ENCODE measurements around the gene TLR3.
A peak's percentile ranks its signal among the peaks of the same experiment; 100 is the strongest.
"Not testable (repeated sequence)": the region's sequence is repeated elsewhere in the genome, so short reads cannot be mapped to it uniquely, and the experiment has no call there.

TLR3 gene

GRCh38 chr4:186037692-186038658 is 31.0 kb upstream of the TLR3 start:
- Histone ChIP-seq H4K20me1 (ENCODE audit: control insufficient read depth, insufficient read depth, low read depth, low read length) (no peaks in the 10 kb centered on the region), H3K4me3 (ENCODE audit: low read length) (no peak overlapping the region), H3K27ac (ENCODE audit: low read depth, low read length) (no peak overlapping the region), H3K36me3 (ENCODE audit: control insufficient read depth, low read length) (no peaks in the 10 kb centered on the region), H3K79me2 (ENCODE audit: control insufficient read depth, low read length) (no peaks in the 10 kb centered on the region), H3K9me3 (ENCODE audit: control insufficient read depth, insufficient read depth, low read length) (no peaks in the 10 kb centered on the region), H3K4me2 (ENCODE audit: low read length) (no peak overlapping the region), H3K27me3 (ENCODE audit: control insufficient read depth, low read length) (peaks cover 6% of the 10 kb centered on the region; the same call in 1 of the 2 replicates), H3K9me2 (replicated peaks; ENCODE audit: control insufficient read depth, low read length) (no peaks in the 10 kb centered on the region), H3F3A (ENCODE audit: control insufficient read depth, insufficient read depth) (no peaks in the 10 kb centered on the region), H3K4me1 (ENCODE audit: control insufficient read depth, low read length) (no peaks in the 10 kb centered on the region)
- TF ChIP-seq EZH2phosphoT487 (IDR thresholded peaks at IDR 0.05; ENCODE audit: borderline replicate concordance, low read length) = no peak
- peak; percentile 79 for TF ChIP-seq CTCF (IDR thresholded peaks at IDR 0.05; ENCODE audit: low read depth, low read length, poor library complexity, severe bottlenecking)

- no peaks in the 10 kb centered on the region for H3K4me1 ChIP-seq (ENCODE audit: control insufficient read depth, low read length)
- no peaks in the 10 kb centered on the region for H4K20me1 ChIP-seq (ENCODE audit: control insufficient read depth, insufficient read depth, low read depth, low read length)
- no peak overlapping the region for H3K27ac ChIP-seq (ENCODE audit: low read depth, low read length)
- H3K79me2 ChIP-seq (ENCODE audit: control insufficient read depth, low read length) = no peaks in the 10 kb centered on the region
- peaks cover 6% of the 10 kb centered on the region; the same call in 1 of the 2 replicates for H3K27me3 ChIP-seq (ENCODE audit: control insufficient read depth, low read length)
- no peaks in the 10 kb centered on the region for H3K9me3 ChIP-seq (ENCODE audit: control insufficient read depth, insufficient read depth, low read length)
- no peaks in the 10 kb centered on the region for H3K36me3 ChIP-seq (ENCODE audit: control insufficient read depth, low read length)
- H3K4me2 ChIP-seq (ENCODE audit: low read length) = no peak overlapping the region
- H3F3A ChIP-seq (ENCODE audit: control insufficient read depth, insufficient read depth) = no peaks in the 10 kb centered on the region
- H3K9me2 ChIP-seq (replicated peaks; ENCODE audit: control insufficient read depth, low read length) = no peaks in the 10 kb centered on the region
- TF ChIP-seq EZH2phosphoT487 (IDR thresholded peaks at IDR 0.05; ENCODE audit: borderline replicate concordance, low read length) (no peak), CTCF (IDR thresholded peaks at IDR 0.05; ENCODE audit: low read depth, low read length, poor library complexity, severe bottlenecking) (no peak)
- no peak overlapping the region for H3K4me3 ChIP-seq (ENCODE audit: low read length)
Observed at GRCh38 chr4:186039697-186040096, 29.3 kb upstream of the TLR3 start.

- Histone ChIP-seq H4K20me1 (ENCODE audit: control insufficient read depth, insufficient read depth, low read depth, low read length) (no peaks in the 10 kb centered on the region), H3K4me3 (ENCODE audit: low read length) (no peak overlapping the region), H3F3A (ENCODE audit: control insufficient read depth, insufficient read depth) (no peaks in the 10 kb centered on the region), H3K9me2 (replicated peaks; ENCODE audit: control insufficient read depth, low read length) (no peaks in the 10 kb centered on the region), H3K4me1 (ENCODE audit: control insufficient read depth, low read length) (no peaks in the 10 kb centered on the region), H3K79me2 (ENCODE audit: control insufficient read depth, low read length) (no peaks in the 10 kb centered on the region), H3K27ac (ENCODE audit: low read depth, low read length) (no peak overlapping the region), H3K9me3 (ENCODE audit: control insufficient read depth, insufficient read depth, low read length) (no peaks in the 10 kb centered on the region), H3K4me2 (ENCODE audit: low read length) (no peak overlapping the region), H3K27me3 (ENCODE audit: control insufficient read depth, low read length) (peaks cover 6% of the 10 kb centered on the region; the same call in 1 of the 2 replicates), H3K36me3 (ENCODE audit: control insufficient read depth, low read length) (no peaks in the 10 kb centered on the region)
- TF ChIP-seq CTCF (IDR thresholded peaks at IDR 0.05; ENCODE audit: low read depth, low read length, poor library complexity, severe bottlenecking) = no peak
- no peak for TF ChIP-seq EZH2phosphoT487 (IDR thresholded peaks at IDR 0.05; ENCODE audit: borderline replicate concordance, low read length)
Observed at GRCh38 chr4:186040316-186040715, 28.6 kb upstream of the TLR3 start.

- H3K27ac ChIP-seq (ENCODE audit: low read depth, low read length); H3K9me2 ChIP-seq (replicated peaks; ENCODE audit: control insufficient read depth, low read length); H3F3A ChIP-seq (ENCODE audit: control insufficient read depth, insufficient read depth); H3K27me3 ChIP-seq (ENCODE audit: control insufficient read depth, low read length); H3K4me1 ChIP-seq (ENCODE audit: control insufficient read depth, low read length); H3K79me2 ChIP-seq (ENCODE audit: control insufficient read depth, low read length); H3K36me3 ChIP-seq (ENCODE audit: control insufficient read depth, low read length); H4K20me1 ChIP-seq (ENCODE audit: control insufficient read depth, insufficient read depth, low read depth, low read length); H3K4me2 ChIP-seq (ENCODE audit: low read length); H3K4me3 ChIP-seq (ENCODE audit: low read length); H3K9me3 ChIP-seq (ENCODE audit: control insufficient read depth, insufficient read depth, low read length): not testable (repeated sequence)
Observed at GRCh38 chr4:186047501-186047900, 21.5 kb upstream of the TLR3 start.

- not testable (repeated sequence) for H3K4me1 ChIP-seq (ENCODE audit: control insufficient read depth, low read length); H3K27ac ChIP-seq (ENCODE audit: low read depth, low read length); H3F3A ChIP-seq (ENCODE audit: control insufficient read depth, insufficient read depth); H3K79me2 ChIP-seq (ENCODE audit: control insufficient read depth, low read length); H3K27me3 ChIP-seq (ENCODE audit: control insufficient read depth, low read length); H3K9me2 ChIP-seq (replicated peaks; ENCODE audit: control insufficient read depth, low read length); H4K20me1 ChIP-seq (ENCODE audit: control insufficient read depth, insufficient read depth, low read depth, low read length); H3K36me3 ChIP-seq (ENCODE audit: control insufficient read depth, low read length); H3K4me3 ChIP-seq (ENCODE audit: low read length); H3K4me2 ChIP-seq (ENCODE audit: low read length); H3K9me3 ChIP-seq (ENCODE audit: control insufficient read depth, insufficient read depth, low read length)
Observed at GRCh38 chr4:186050135-186050534, 18.8 kb upstream of the TLR3 start.
